ENCODE results near the gene THNSL1.

- TF ChIP-seq CTCF (IDR thresholded peaks at IDR 0.05; ENCODE audit: low read length) (no peak), EZH2 (optimal IDR thresholded peaks at IDR 0.05; ENCODE audit: low read depth, low read length) (no peak), EZH2phosphoT487 (IDR thresholded peaks at IDR 0.05; ENCODE audit: low read length) (no peak)
Observed at GRCh38 chr10:25056726-25057125, 40.3 kb downstream of the THNSL1 start.

Measured in MM.1S (cell line).